Immature natural killer cell (primary cell): ENCODE measurements around the gene RUSC1. TPM values are rescaled to one million over a fixed set of nuclear protein-coding genes. Genes with fewer than 3 reads are reported as not detected.
A peak's percentile ranks its signal among the peaks of the same experiment; 100 is the strongest.

Experiments
- DNase-seq, 3 donors: peaks; one replicate each; pipeline ENCODE4 v3.0.0; 2022; ENCODE audit warnings: mixed read lengths in 1 of 3
- H3K27ac Mint-ChIP-seq, 6 donors: one replicate each; pipeline ENCODE4 v1.8.0; 2020; ENCODE audit warnings: mixed read lengths in 6 of 6, mild to moderate bottlenecking in 5 of 6, inconsistent platforms in 4 of 6, moderate library complexity in 3 of 6
- H3K27me3 Mint-ChIP-seq, 3 donors: one replicate each; pipeline ENCODE4 v1.8.0; 2020 to 2021; ENCODE audit warnings: low read depth in 3 of 3, mild to moderate bottlenecking in 3 of 3, mixed read lengths in 3 of 3, moderate library complexity in 3 of 3, inconsistent platforms in 1 of 3
- H3K36me3 Mint-ChIP-seq, 3 donors: one replicate each; pipeline ENCODE4 v1.8.0; 2020; ENCODE audit warnings: mixed read lengths in 3 of 3, inconsistent platforms in 2 of 3, mild to moderate bottlenecking in 2 of 3
- H3K4me1 Mint-ChIP-seq, 2 donors: one replicate each; pipeline ENCODE4 v1.8.0; 2020; ENCODE audit warnings: inconsistent platforms in 2 of 2, mild to moderate bottlenecking in 2 of 2, mixed read lengths in 2 of 2, moderate library complexity in 1 of 2
- H3K4me3 Mint-ChIP-seq, 5 donors: one replicate each; pipeline ENCODE4 v1.8.0; 2020; ENCODE audit warnings: mild to moderate bottlenecking in 5 of 5, mixed read lengths in 5 of 5, inconsistent platforms in 3 of 5, moderate library complexity in 3 of 5
- H3K9me3 Mint-ChIP-seq, 6 donors: one replicate each; pipeline ENCODE4 v1.8.0; 2020; ENCODE audit warnings: mild to moderate bottlenecking in 6 of 6, mixed read lengths in 6 of 6, inconsistent platforms in 4 of 6, moderate library complexity in 3 of 6
- polyA plus RNA-seq, 3 donors: library from polyadenylated mRNA; unstranded; fragments of 300-500 nt; fragmentation: Illumina TruSeq; gene quantifications; one replicate each; pipeline ENCODE4 v1.2.3, GENCODE V29; 2021

Gene RUSC1
- polyA plus RNA-seq, 3 donors from 2014 or later: 9.2 to 21.3 (median 18.1) TPM

GRCh38 chr1:155301342-155301841 is 19.3 kb upstream of the RUSC1 start, which contains the start of gene PKLR:
Gene PKLR (minus strand): TSS chr1:155301438. CDS start chr1:155301395, 43 bp downstream.
- Mint-ChIP-seq H3K27me3 (peaks cover 4 to 19% (median 5%) of the 10 kb centered on the region in 3 donors), H3K4me1 (no peaks in the 10 kb centered on the region), H3K9me3 (peaks cover 0 to 1% (median 0%) of the 10 kb centered on the region in 6 donors), H3K4me3 (no peak within 1 kb of the TSS), H3K27ac (no peak within 1 kb of the TSS), H3K36me3 (peaks cover 0 to 4% (median 0%) of the 10 kb centered on the region in 3 donors)
- no peak for DNase-seq

- H3K4me1 Mint-ChIP-seq: peaks cover 16% of the 10 kb centered on the region in 2 donors
- H3K4me3 Mint-ChIP-seq: no peak overlapping the region
- no peak overlapping the region for H3K27ac Mint-ChIP-seq
- H3K9me3 Mint-ChIP-seq: peaks cover 0 to 1% (median 0%) of the 10 kb centered on the region in 6 donors
- H3K27me3 Mint-ChIP-seq: peaks cover 5 to 9% (median 5%) of the 10 kb centered on the region in 3 donors
- DNase-seq: no peak
- H3K36me3 Mint-ChIP-seq: no peaks in the 10 kb centered on the region
Measured at GRCh38 chr1:155304558-155305063, 16.1 kb upstream of the RUSC1 start.

- Mint-ChIP-seq H3K27ac (peak overlapping the region in 2 of 6 donors; percentile 86 to 96), H3K4me1 (peaks cover 26 to 29% of the 10 kb centered on the region in 2 donors), H3K36me3 (no peaks in the 10 kb centered on the region), H3K4me3 (no peak overlapping the region), H3K27me3 (peaks cover 5 to 9% (median 5%) of the 10 kb centered on the region in 3 donors), H3K9me3 (peaks cover 0 to 1% (median 0%) of the 10 kb centered on the region in 6 donors)
- DNase-seq: no peak
Measured at GRCh38 chr1:155305881-155306391, 14.8 kb upstream of the RUSC1 start.

- H3K4me3 Mint-ChIP-seq: peak overlapping the region in 4 of 5 donors; percentile 18 to 51 (median 34)
- H3K4me1 Mint-ChIP-seq: peaks cover 32 to 35% of the 10 kb centered on the region in 2 donors
- peak in 1 of 3 donors; percentile 24 for DNase-seq
- H3K27me3 Mint-ChIP-seq: peaks cover 5 to 12% (median 5%) of the 10 kb centered on the region in 3 donors
- peaks cover 0 to 1% (median 0%) of the 10 kb centered on the region in 6 donors for H3K9me3 Mint-ChIP-seq
- H3K27ac Mint-ChIP-seq: peak overlapping the region; percentile 83 to 100 (median 97)
- no peaks in the 10 kb centered on the region for H3K36me3 Mint-ChIP-seq
Measured at GRCh38 chr1:155307247-155307740, 13.4 kb upstream of the RUSC1 start.

- Mint-ChIP-seq H3K4me1 (peaks cover 32 to 35% of the 10 kb centered on the region in 2 donors), H3K27ac (peak within 1 kb of the TSS; percentile 96 to 100 (median 98)), H3K4me3 (peak within 1 kb of the TSS; percentile 96 to 98 (median 97)), H3K9me3 (peaks cover 0 to 1% (median 0%) of the 10 kb centered on the region in 6 donors), H3K27me3 (peaks cover 5 to 12% (median 6%) of the 10 kb centered on the region in 3 donors), H3K36me3 (peaks cover 0 to 5% (median 0%) of the 10 kb centered on the region in 3 donors)
- peak; percentile 96 to 97 (median 96) for DNase-seq
Measured at GRCh38 chr1:155308493-155309422, 11.9 kb upstream of the RUSC1 start, which contains the start of gene FDPS. Gene FDPS (plus strand): TSS chr1:155308866. CDS start chr1:155309790, 924 bp downstream.

GRCh38 chr1:155309423-155310021 is 11.2 kb upstream of the RUSC1 start:
- H3K4me3 Mint-ChIP-seq: peak overlapping the region; percentile 96 to 98 (median 97)

GRCh38 chr1:155313261-155313660 is 7.4 kb upstream of the RUSC1 start:
- Mint-ChIP-seq H3K9me3 (no peaks in the 10 kb centered on the region), H3K4me1 (peaks cover 27 to 33% of the 10 kb centered on the region in 2 donors), H3K27me3 (peaks cover 2 to 8% (median 3%) of the 10 kb centered on the region in 3 donors), H3K27ac (peak overlapping the region in 1 of 6 donors; percentile 56), H3K4me3 (no peak overlapping the region), H3K36me3 (peaks cover 0 to 5% (median 0%) of the 10 kb centered on the region in 3 donors)
- no peak for DNase-seq

More at GRCh38 chr1:155309423-155310021, 11.2 kb upstream of the RUSC1 start:
- Mint-ChIP-seq H3K4me1 (peaks cover 32 to 35% of the 10 kb centered on the region in 2 donors), H3K27ac (peak overlapping the region; percentile 96 to 100 (median 98)), H3K36me3 (peaks cover 0 to 5% (median 0%) of the 10 kb centered on the region in 3 donors), H3K27me3 (peaks cover 3 to 10% (median 5%) of the 10 kb centered on the region in 3 donors), H3K9me3 (no peaks in the 10 kb centered on the region)
- no peak for DNase-seq

GRCh38 chr1:155316922-155317321 is 3.8 kb upstream of the RUSC1 start:
- no peak for DNase-seq
- no peak overlapping the region for H3K27ac Mint-ChIP-seq
- H3K27me3 Mint-ChIP-seq: peaks cover 0 to 5% (median 3%) of the 10 kb centered on the region in 3 donors
- no peak overlapping the region for H3K4me3 Mint-ChIP-seq
- peaks cover 13 to 18% of the 10 kb centered on the region in 2 donors for H3K4me1 Mint-ChIP-seq
- H3K36me3 Mint-ChIP-seq: peaks cover 0 to 8% (median 5%) of the 10 kb centered on the region in 3 donors
- no peaks in the 10 kb centered on the region for H3K9me3 Mint-ChIP-seq

GRCh38 chr1:155318082-155318481 is 2.6 kb upstream of the RUSC1 start:
- peaks cover 0 to 8% (median 4%) of the 10 kb centered on the region in 3 donors for H3K36me3 Mint-ChIP-seq
- no peak overlapping the region for H3K4me3 Mint-ChIP-seq
- peak overlapping the region in 1 of 6 donors; percentile 42 for H3K27ac Mint-ChIP-seq
- no peak for DNase-seq
- H3K27me3 Mint-ChIP-seq: peaks cover 0 to 5% (median 0%) of the 10 kb centered on the region in 3 donors
- no peaks in the 10 kb centered on the region for H3K9me3 Mint-ChIP-seq
- peaks cover 13 to 23% of the 10 kb centered on the region in 2 donors for H3K4me1 Mint-ChIP-seq

- H3K27ac Mint-ChIP-seq: no peak overlapping the region
- no peaks in the 10 kb centered on the region for H3K9me3 Mint-ChIP-seq
- H3K4me1 Mint-ChIP-seq: peaks cover 13 to 23% of the 10 kb centered on the region in 2 donors
- DNase-seq: no peak
- peaks cover 0 to 8% (median 0%) of the 10 kb centered on the region in 3 donors for H3K36me3 Mint-ChIP-seq
- H3K4me3 Mint-ChIP-seq: peak overlapping the region in 1 of 5 donors; percentile 73
- peaks cover 0 to 3% (median 3%) of the 10 kb centered on the region in 3 donors for H3K27me3 Mint-ChIP-seq
Measured at GRCh38 chr1:155319536-155319935, 1.2 kb upstream of the RUSC1 start.

- Mint-ChIP-seq H3K4me1 (peaks cover 13 to 26% of the 10 kb centered on the region in 2 donors), H3K4me3 (peak overlapping the region; percentile 68 to 78 (median 74)), H3K27ac (peak overlapping the region in 3 of 6 donors; percentile 9 to 41 (median 36)), H3K9me3 (no peaks in the 10 kb centered on the region), H3K27me3 (peaks cover 0 to 3% (median 3%) of the 10 kb centered on the region in 3 donors), H3K36me3 (peaks cover 0 to 8% (median 0%) of the 10 kb centered on the region in 3 donors)
- no peak for DNase-seq
Measured at GRCh38 chr1:155320252-155320651, 442 bp upstream of the RUSC1 start.

GRCh38 chr1:155321639-155322503 is 1.2 kb downstream of the RUSC1 start:
- peaks cover 24 to 30% of the 10 kb centered on the region in 2 donors for H3K4me1 Mint-ChIP-seq
- H3K9me3 Mint-ChIP-seq: no peaks in the 10 kb centered on the region
- peaks cover 0 to 8% (median 0%) of the 10 kb centered on the region in 3 donors for H3K36me3 Mint-ChIP-seq
- peak overlapping the region; percentile 73 to 87 (median 74) for H3K4me3 Mint-ChIP-seq
- no peak for DNase-seq
- peak overlapping the region in 1 of 6 donors; percentile 23 for H3K27ac Mint-ChIP-seq
- H3K27me3 Mint-ChIP-seq: peaks cover 0 to 9% (median 5%) of the 10 kb centered on the region in 3 donors
